CD14-positive monocyte (primary cell): ENCODE measurements around the gene TFAP2C. TPM values are rescaled to one million over a fixed set of nuclear protein-coding genes. Genes with fewer than 3 reads are reported as not detected.

ENCODE experiments used
- DNase-seq, 3 donors: peaks; one replicate each; pipeline ENCODE4 v3.0.0-alpha.2; 2011 to 2022
- H2AFZ ChIP-seq: 2 replicates; pipeline ENCODE4 v1.6.0; 2012; ENCODE audit warnings: mild to moderate bottlenecking, low read depth, low read length, inconsistent platforms; ENCODE audit not compliant: insufficient read depth, poor library complexity, severe bottlenecking
- H3K27ac ChIP-seq, 2 donors: 1 replicate in 1 of 2; 2 replicates in 1 of 2; pipeline ENCODE4 v1.5.1; 2012 to 2013; ENCODE audit warnings: low read length in 2 of 2, control low read depth in 1 of 2, inconsistent platforms in 1 of 2, low read depth in 1 of 2, mild to moderate bottlenecking in 1 of 2
- H3K27me3 ChIP-seq, 2 donors: one replicate each; pipeline versions ENCODE4 v1.6.0 to v1.6.1; 2011 to 2013; ENCODE audit warnings: low read length in 2 of 2; ENCODE audit not compliant: control insufficient read depth in 2 of 2, insufficient read depth in 2 of 2
- H3K36me3 ChIP-seq, 2 donors: replicated peaks in 1 of 2; 1 replicate in 1 of 2; 2 replicates in 1 of 2; pipeline versions ENCODE4 v1.5.1 to v1.6.1; 2012 to 2013; ENCODE audit warnings: low read length in 2 of 2, control low read depth in 1 of 2, inconsistent platforms in 1 of 2, mild to moderate bottlenecking in 1 of 2; ENCODE audit not compliant: insufficient read depth in 2 of 2, control insufficient read depth in 1 of 2
- H3K4me1 ChIP-seq, 2 donors: 1 replicate in 1 of 2; 2 replicates in 1 of 2; pipeline versions ENCODE4 v1.5.1 to v1.6.1; 2012 to 2013; ENCODE audit warnings: low read length in 2 of 2, control low read depth in 1 of 2, inconsistent platforms in 1 of 2, mild to moderate bottlenecking in 1 of 2, moderate library complexity in 1 of 2; ENCODE audit not compliant: insufficient read depth in 2 of 2, control insufficient read depth in 1 of 2
- H3K4me2 ChIP-seq: replicated peaks from 2 replicates; pipeline ENCODE3; 2012; ENCODE audit warnings: low read length, moderate library complexity, mild to moderate bottlenecking; ENCODE audit not compliant: poor library complexity, severe bottlenecking; ENCODE audit errors: extremely low read depth
- H3K4me3 ChIP-seq, 3 experiments: fragments of 200-600 bp in 1 of 3; sonication (generic) in 1 of 3; replicated peaks in 1 of 3; 1 replicate in 2 of 3; 2 replicates in 1 of 3; pipeline ENCODE4 v1.5.1; 2011 to 2013; ENCODE audit warnings: low read length in 3 of 3, mild to moderate bottlenecking in 3 of 3, control low read depth in 2 of 3, low read depth in 2 of 3, inconsistent platforms in 1 of 3, moderate library complexity in 1 of 3
- H3K79me2 ChIP-seq: 2 replicates; pipeline ENCODE4 v1.6.0; 2012; ENCODE audit warnings: mild to moderate bottlenecking, control low read depth, inconsistent platforms, low read length, moderate library complexity; ENCODE audit not compliant: insufficient read depth
- H3K9ac ChIP-seq: 2 replicates; pipeline ENCODE4 v1.6.0; 2017; ENCODE audit warnings: low read length, mild to moderate bottlenecking; ENCODE audit not compliant: insufficient read depth, poor library complexity, severe bottlenecking
- H3K9me3 ChIP-seq, 2 donors: replicated peaks in 1 of 2; 1 replicate in 1 of 2; 2 replicates in 1 of 2; pipeline versions ENCODE4 v1.5.1 to v1.6.1; 2012 to 2013; ENCODE audit warnings: low read length in 2 of 2, control low read depth in 1 of 2; ENCODE audit not compliant: control insufficient read depth in 1 of 2, insufficient read depth in 1 of 2
- H4K20me1 ChIP-seq: 2 replicates; pipeline ENCODE4 v1.6.0; 2012; ENCODE audit warnings: mild to moderate bottlenecking, low read length, control low read depth, moderate library complexity; ENCODE audit not compliant: insufficient read depth
- H3K27ac Mint-ChIP-seq, 7 donors: one replicate each; pipeline ENCODE4 v1.8.0; 2020; ENCODE audit warnings: mild to moderate bottlenecking in 7 of 7, mixed read lengths in 7 of 7, moderate library complexity in 6 of 7, inconsistent platforms in 2 of 7
- H3K27me3 Mint-ChIP-seq, 3 donors: one replicate each; pipeline ENCODE4 v1.8.0; 2021 to 2022; ENCODE audit warnings: low read depth in 3 of 3, mild to moderate bottlenecking in 3 of 3, mixed read lengths in 3 of 3, moderate library complexity in 3 of 3, inconsistent platforms in 1 of 3
- H3K36me3 Mint-ChIP-seq, 2 donors: one replicate each; pipeline ENCODE4 v1.8.0; 2020; ENCODE audit warnings: mixed read lengths in 2 of 2, inconsistent platforms in 1 of 2, mild to moderate bottlenecking in 1 of 2
- H3K4me1 Mint-ChIP-seq: one replicate; pipeline ENCODE4 v1.8.0; 2020; ENCODE audit warnings: mild to moderate bottlenecking, mixed read lengths
- H3K4me3 Mint-ChIP-seq, 2 donors: one replicate each; pipeline ENCODE4 v1.8.0; 2020; ENCODE audit warnings: mild to moderate bottlenecking in 2 of 2, mixed read lengths in 2 of 2, moderate library complexity in 1 of 2
- H3K9me3 Mint-ChIP-seq, 7 donors: one replicate each; pipeline ENCODE4 v1.8.0; 2020 to 2022; ENCODE audit warnings: mixed read lengths in 7 of 7, mild to moderate bottlenecking in 6 of 7, moderate library complexity in 6 of 7, inconsistent platforms in 2 of 7
- CTCF ChIP-seq: fragments of 200-600 bp; IDR thresholded peaks from one replicate; pipeline ENCODE4 v1.8.0; 2022; ENCODE audit warnings: antibody characterized with exemption, mild to moderate bottlenecking
- WGBS: methylation state at CpG from one replicate; pipeline ENCODE4 v1.1.5; 2013; ENCODE audit warnings: missing lambda C conversion rate; ENCODE audit not compliant: insufficient coverage; 5-methylcytosine and 5-hydroxymethylcytosine counted together
- intact Hi-C, 2 donors: fragments of 100-400 bp; cut with micrococcal nuclease; formaldehyde crosslinking; loops; one replicate each; pipeline versions ENCODE4 v1.15.0 to v1.15.1; 2023
- polyA plus RNA-seq, 3 donors: library from polyadenylated mRNA; depleted of rRNA in 1 of 3; unstranded in 2 of 3; stranded (reverse) in 1 of 3; fragments of 300-500 nt in 2 of 3; fragments of >200 nt in 1 of 3; fragmentation: Illumina TruSeq in 2 of 3; gene quantifications; 1 replicate in 2 of 3; 2 replicates in 1 of 3; pipeline ENCODE4 v1.2.3, GENCODE V29; 2012 to 2021

Gene TFAP2C
- polyA plus RNA-seq, 3 donors: not detected

- no peak for TF ChIP-seq CTCF
- DNase-seq: no peak
- Histone ChIP-seq H3K79me2 (no peaks in the 10 kb centered on the region), H3K4me2 (no peak overlapping the region), H3K9ac (no peak overlapping the region), H2AFZ (no peak overlapping the region), H3K27me3 (peaks cover 61 to 85% of the 10 kb centered on the region in 2 donors), H3K27ac (no peak overlapping the region), H3K4me3 (no peak overlapping the region), H3K36me3 (no peaks in the 10 kb centered on the region), H3K9me3 (peaks cover 0 to 46% of the 10 kb centered on the region in 2 donors), H3K4me1 (peaks cover 10 to 21% of the 10 kb centered on the region in 2 donors), H4K20me1 (no peaks in the 10 kb centered on the region)
- Mint-ChIP-seq H3K4me3 (peak overlapping the region in 1 of 2 donors; percentile 86), H3K27me3 (peaks cover 78 to 89% (median 83%) of the 10 kb centered on the region in 3 donors), H3K27ac (no peak overlapping the region), H3K36me3 (no peaks in the 10 kb centered on the region), H3K9me3 (peaks cover 0 to 21% (median 7%) of the 10 kb centered on the region in 7 donors), H3K4me1 (peaks cover 16% of the 10 kb centered on the region)
- intact Hi-C loops: no loop called here
- 3% methylated on average over 51 of the region's 60 CpGs for WGBS
Observed at GRCh38 chr20:56626367-56627121, 2.6 kb upstream of the TFAP2C start.

- Histone ChIP-seq H3K79me2 (no peaks in the 10 kb centered on the region), H3K9ac (no peak overlapping the region), H3K4me2 (no peak overlapping the region), H3K4me3 (no peak overlapping the region), H3K9me3 (peaks cover 0 to 46% of the 10 kb centered on the region in 2 donors), H2AFZ (no peak overlapping the region), H3K4me1 (peaks cover 10 to 21% of the 10 kb centered on the region in 2 donors), H3K27ac (no peak overlapping the region), H4K20me1 (no peaks in the 10 kb centered on the region), H3K36me3 (no peaks in the 10 kb centered on the region), H3K27me3 (peaks cover 69 to 91% of the 10 kb centered on the region in 2 donors)
- no peaks in the 10 kb centered on the region for H3K36me3 Mint-ChIP-seq
- peaks cover 16% of the 10 kb centered on the region for H3K4me1 Mint-ChIP-seq
- DNase-seq: no peak
- peaks cover 0 to 21% (median 7%) of the 10 kb centered on the region in 7 donors for H3K9me3 Mint-ChIP-seq
- peak overlapping the region in 1 of 2 donors; percentile 86 for H3K4me3 Mint-ChIP-seq
- peaks cover 82 to 97% (median 92%) of the 10 kb centered on the region in 3 donors for H3K27me3 Mint-ChIP-seq
- intact Hi-C loops: no loop called here
- TF ChIP-seq CTCF: no peak
- no peak overlapping the region for H3K27ac Mint-ChIP-seq
- 7% methylated on average over 32 of the region's 45 CpGs for WGBS
Observed at GRCh38 chr20:56627122-56628014, 1.7 kb upstream of the TFAP2C start.
